Measurements from ENCODE around the gene ACOX3. TPM values are rescaled to one million over a fixed set of nuclear protein-coding genes. Genes with fewer than 3 reads are reported as not detected.
"Not testable (repeated sequence)": the region's sequence is repeated elsewhere in the genome, so short reads cannot be mapped to it uniquely, and the experiment has no call there.

The ACOX3 gene
- polyA plus RNA-seq (2013) = 11.4 TPM

DNA sequence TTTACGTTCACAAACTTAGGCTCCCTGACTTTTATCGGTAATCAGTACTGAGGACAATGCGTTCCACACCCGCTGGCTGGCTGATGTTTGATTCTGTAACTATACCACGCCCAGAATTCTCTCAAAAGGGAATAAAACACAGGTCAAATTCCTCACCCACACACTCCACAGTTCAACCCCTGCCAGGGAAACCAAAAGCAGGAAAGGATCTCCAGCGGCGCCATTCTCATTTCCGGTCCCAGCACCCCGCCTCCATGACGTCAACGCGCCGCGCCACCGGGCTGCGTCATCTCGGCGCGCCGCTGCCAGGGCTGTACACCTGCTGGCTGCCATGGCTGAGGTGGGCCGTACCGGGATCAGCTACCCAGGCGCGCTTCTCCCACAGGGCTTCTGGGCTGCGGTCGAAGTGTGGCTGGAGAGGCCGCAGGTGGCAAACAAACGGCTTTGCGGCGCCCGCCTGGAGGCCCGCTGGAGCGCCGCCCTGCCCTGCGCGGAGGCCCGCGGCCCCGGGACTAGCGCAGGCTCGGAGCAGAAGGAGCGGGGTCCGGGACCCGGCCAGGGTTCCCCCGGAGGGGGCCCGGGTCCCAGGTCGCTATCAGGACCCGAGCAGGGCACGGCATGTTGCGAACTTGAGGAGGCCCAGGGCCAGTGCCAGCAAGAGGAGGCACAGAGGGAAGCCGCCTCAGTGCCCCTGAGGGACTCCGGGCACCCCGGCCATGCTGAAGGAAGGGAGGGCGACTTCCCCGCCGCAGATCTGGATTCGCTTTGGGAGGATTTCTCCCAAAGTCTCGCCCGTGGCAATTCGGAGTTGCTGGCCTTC, at the start of gene ACOX3, which contains the start of gene TRMT44:
ACOX3 (minus strand) TSS at position 232 of the 820 bp plus-strand sequence. CDS start 24,202 bp downstream, outside the sequence.
TRMT44 (plus strand) TSS at position 286 of the 820 bp plus-strand sequence; CDS start at position 332, 46 bp downstream.
- peaks cover 0 to 2% (median 0%) of the 10 kb centered on the region in 5 experiments for H3K9me3 ChIP-seq (ENCODE audit: control extremely low read depth in 1 of 5, control insufficient read depth in 4 of 5, insufficient read depth in 2 of 5, low read depth in 1 of 5, low read length in 4 of 5)
- peak within 1 kb of the TSS; percentile 78 to 100 (median 98) for H3K4me3 ChIP-seq (ENCODE audit: control insufficient read depth in 1 of 7, extremely low read depth in 1 of 7, insufficient read depth in 4 of 7, low read depth in 2 of 7, low read length in 6 of 7)
- peak within 1 kb of the TSS; percentile 95 to 98 for H3K27ac ChIP-seq (ENCODE audit: insufficient read depth in 1 of 2, low read depth in 1 of 2, low read length in 2 of 2, poor library complexity in 1 of 2, severe bottlenecking in 2 of 2)
- peak; percentile 92 to 94 (median 93) for DNase-seq
- ChIA-PET POLR2A (interaction anchor here (1.4 kb wide), 2 partner anchors 12 to 31 kb away, joined by 3 to 4 read pairs; no protein-coding TSS in a partner anchor), CTCF (interaction anchor here (1.0 to 3.0 kb wide), 4 partner anchors 12 to 199 kb away, joined by 3 to 16 read pairs (median 4); no protein-coding TSS in a partner anchor)
- H3K4me1 ChIP-seq (ENCODE audit: control extremely low read depth in 1 of 4, control insufficient read depth in 4 of 4, insufficient read depth in 4 of 4, low read length in 3 of 4) = peaks cover 9 to 40% (median 26%) of the 10 kb centered on the region in 4 experiments
- H3K27me3 ChIP-seq (replicated peaks in 2 of 5; ENCODE audit: control insufficient read depth in 4 of 5, insufficient read depth in 5 of 5, low read length in 4 of 5) = no peaks in the 10 kb centered on the region
- H3K36me3 ChIP-seq (ENCODE audit: control insufficient read depth in 4 of 4, insufficient read depth in 4 of 4, low read length in 3 of 4) = peaks cover 0 to 5% (median 2%) of the 10 kb centered on the region in 4 experiments
- WGBS (ENCODE audit: insufficient coverage) = 0% methylated on average over 58 of the region's 60 CpGs

DNA sequence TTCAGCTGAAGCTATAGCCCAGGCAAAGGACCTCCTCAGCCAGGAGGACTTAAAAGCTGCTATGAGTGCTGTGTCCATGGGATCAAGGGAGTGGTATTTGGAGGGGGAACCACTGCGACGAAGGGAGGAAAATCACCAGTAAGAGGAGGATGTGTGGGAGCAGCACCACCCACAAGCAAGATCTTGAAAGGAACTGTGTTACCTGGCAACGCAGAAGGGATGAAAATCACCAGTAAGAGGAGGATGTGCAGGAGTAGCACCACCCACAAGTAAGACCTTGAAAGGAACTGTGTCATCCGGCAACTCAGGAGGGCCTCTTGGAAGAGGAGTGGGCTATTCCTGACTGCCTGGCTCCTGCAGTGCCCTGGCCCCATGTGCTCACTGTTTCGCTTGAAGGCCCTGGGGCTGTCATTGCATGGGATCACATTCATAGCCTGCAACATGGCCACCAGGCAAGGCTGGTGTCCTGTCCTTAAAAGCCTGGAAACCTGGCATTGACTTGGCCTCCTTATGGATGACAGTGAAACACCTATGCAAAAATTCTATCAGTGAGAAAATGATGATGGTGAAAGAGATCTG, 48.4 kb upstream of the ACOX3 start:
- H3K4me3 ChIP-seq (ENCODE audit: control insufficient read depth in 1 of 7, extremely low read depth in 1 of 7, insufficient read depth in 4 of 7, low read depth in 2 of 7, low read length in 6 of 7) = no peak overlapping the region
- WGBS (ENCODE audit: insufficient coverage) = 98% methylated on average over 5 of the region's 5 CpGs
- no peaks in the 10 kb centered on the region for H3K4me1 ChIP-seq (ENCODE audit: control extremely low read depth in 1 of 4, control insufficient read depth in 4 of 4, insufficient read depth in 4 of 4, low read length in 3 of 4)
- no peak overlapping the region for H3K27ac ChIP-seq (ENCODE audit: insufficient read depth in 1 of 2, low read depth in 1 of 2, low read length in 2 of 2, poor library complexity in 1 of 2, severe bottlenecking in 2 of 2)
- CTCF ChIA-PET = no interaction called here
- no peaks in the 10 kb centered on the region for H3K36me3 ChIP-seq (ENCODE audit: control insufficient read depth in 4 of 4, insufficient read depth in 4 of 4, low read length in 3 of 4)
- no peak for DNase-seq
- POLR2A ChIA-PET = no interaction called here
- H3K9me3 ChIP-seq (ENCODE audit: control extremely low read depth in 1 of 5, control insufficient read depth in 4 of 5, insufficient read depth in 2 of 5, low read depth in 1 of 5, low read length in 4 of 5) = no peaks in the 10 kb centered on the region
- H3K27me3 ChIP-seq (replicated peaks in 2 of 5; ENCODE audit: control insufficient read depth in 4 of 5, insufficient read depth in 5 of 5, low read length in 4 of 5) = no peaks in the 10 kb centered on the region

DNA sequence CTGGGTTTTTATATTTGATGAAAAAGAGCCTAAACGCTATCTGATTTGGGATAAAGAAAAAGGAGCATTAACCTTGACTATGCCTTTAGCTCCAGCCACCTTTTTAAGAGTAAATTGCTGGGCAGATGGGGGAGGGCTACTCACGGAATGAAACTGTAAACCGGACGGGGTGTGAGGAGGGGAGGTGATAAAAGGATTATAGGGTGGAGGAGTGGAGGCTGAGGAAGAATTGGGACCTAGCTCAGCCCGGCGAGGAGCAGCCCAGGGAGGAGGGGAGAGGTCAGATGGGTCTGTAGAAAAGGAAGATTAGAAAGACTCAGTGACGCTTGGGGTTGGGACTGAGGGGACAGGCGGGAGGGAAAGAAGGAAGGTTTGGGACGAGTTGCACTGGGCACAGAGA, 46.1 kb upstream of the ACOX3 start:
- POLR2A ChIA-PET; H3K27me3 ChIP-seq (replicated peaks in 2 of 5; ENCODE audit: control insufficient read depth in 4 of 5, insufficient read depth in 5 of 5, low read length in 4 of 5); H3K9me3 ChIP-seq (ENCODE audit: control extremely low read depth in 1 of 5, control insufficient read depth in 4 of 5, insufficient read depth in 2 of 5, low read depth in 1 of 5, low read length in 4 of 5); H3K4me3 ChIP-seq (ENCODE audit: control insufficient read depth in 1 of 7, extremely low read depth in 1 of 7, insufficient read depth in 4 of 7, low read depth in 2 of 7, low read length in 6 of 7); H3K4me1 ChIP-seq (ENCODE audit: control extremely low read depth in 1 of 4, control insufficient read depth in 4 of 4, insufficient read depth in 4 of 4, low read length in 3 of 4); DNase-seq; H3K27ac ChIP-seq (ENCODE audit: insufficient read depth in 1 of 2, low read depth in 1 of 2, low read length in 2 of 2, poor library complexity in 1 of 2, severe bottlenecking in 2 of 2); CTCF ChIA-PET; H3K36me3 ChIP-seq (ENCODE audit: control insufficient read depth in 4 of 4, insufficient read depth in 4 of 4, low read length in 3 of 4): not testable (repeated sequence)
- 87% methylated on average over 3 of the region's 9 CpGs for WGBS (ENCODE audit: insufficient coverage)

DNA sequence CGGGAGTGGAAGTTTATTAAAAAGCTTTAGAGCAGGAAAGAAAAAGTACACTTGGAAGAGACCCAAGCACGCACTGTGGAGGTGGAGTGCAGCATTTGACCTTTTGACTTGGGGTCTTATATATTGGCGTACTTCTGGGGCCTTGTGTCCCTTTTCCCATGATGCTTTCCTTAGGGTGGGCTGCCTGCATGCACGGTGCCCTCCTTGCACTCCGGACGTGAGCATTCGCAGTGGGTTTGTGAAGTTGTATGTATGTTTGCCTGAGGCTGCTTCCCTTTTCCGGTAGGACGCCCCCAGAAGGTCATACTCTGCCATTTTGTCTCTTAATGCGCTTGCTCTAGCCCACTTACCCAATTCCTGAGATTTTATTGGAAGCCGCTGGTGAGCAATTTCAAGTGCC, 39.7 kb upstream of the ACOX3 start:
- Histone ChIP-seq H3K27ac (ENCODE audit: insufficient read depth in 1 of 2, low read depth in 1 of 2, low read length in 2 of 2, poor library complexity in 1 of 2, severe bottlenecking in 2 of 2) (no peak overlapping the region), H3K9me3 (ENCODE audit: control extremely low read depth in 1 of 5, control insufficient read depth in 4 of 5, insufficient read depth in 2 of 5, low read depth in 1 of 5, low read length in 4 of 5) (no peaks in the 10 kb centered on the region), H3K27me3 (replicated peaks in 2 of 5; ENCODE audit: control insufficient read depth in 4 of 5, insufficient read depth in 5 of 5, low read length in 4 of 5) (no peaks in the 10 kb centered on the region), H3K4me3 (ENCODE audit: control insufficient read depth in 1 of 7, extremely low read depth in 1 of 7, insufficient read depth in 4 of 7, low read depth in 2 of 7, low read length in 6 of 7) (no peak overlapping the region), H3K36me3 (ENCODE audit: control insufficient read depth in 4 of 4, insufficient read depth in 4 of 4, low read length in 3 of 4) (peaks cover 0 to 30% (median 17%) of the 10 kb centered on the region in 4 experiments), H3K4me1 (ENCODE audit: control extremely low read depth in 1 of 4, control insufficient read depth in 4 of 4, insufficient read depth in 4 of 4, low read length in 3 of 4) (no peaks in the 10 kb centered on the region)
- DNase-seq = no peak
- CTCF ChIA-PET = no interaction called here
- WGBS (ENCODE audit: insufficient coverage) = 98% methylated on average over 6 of the region's 11 CpGs
- POLR2A ChIA-PET = no interaction called here

DNA sequence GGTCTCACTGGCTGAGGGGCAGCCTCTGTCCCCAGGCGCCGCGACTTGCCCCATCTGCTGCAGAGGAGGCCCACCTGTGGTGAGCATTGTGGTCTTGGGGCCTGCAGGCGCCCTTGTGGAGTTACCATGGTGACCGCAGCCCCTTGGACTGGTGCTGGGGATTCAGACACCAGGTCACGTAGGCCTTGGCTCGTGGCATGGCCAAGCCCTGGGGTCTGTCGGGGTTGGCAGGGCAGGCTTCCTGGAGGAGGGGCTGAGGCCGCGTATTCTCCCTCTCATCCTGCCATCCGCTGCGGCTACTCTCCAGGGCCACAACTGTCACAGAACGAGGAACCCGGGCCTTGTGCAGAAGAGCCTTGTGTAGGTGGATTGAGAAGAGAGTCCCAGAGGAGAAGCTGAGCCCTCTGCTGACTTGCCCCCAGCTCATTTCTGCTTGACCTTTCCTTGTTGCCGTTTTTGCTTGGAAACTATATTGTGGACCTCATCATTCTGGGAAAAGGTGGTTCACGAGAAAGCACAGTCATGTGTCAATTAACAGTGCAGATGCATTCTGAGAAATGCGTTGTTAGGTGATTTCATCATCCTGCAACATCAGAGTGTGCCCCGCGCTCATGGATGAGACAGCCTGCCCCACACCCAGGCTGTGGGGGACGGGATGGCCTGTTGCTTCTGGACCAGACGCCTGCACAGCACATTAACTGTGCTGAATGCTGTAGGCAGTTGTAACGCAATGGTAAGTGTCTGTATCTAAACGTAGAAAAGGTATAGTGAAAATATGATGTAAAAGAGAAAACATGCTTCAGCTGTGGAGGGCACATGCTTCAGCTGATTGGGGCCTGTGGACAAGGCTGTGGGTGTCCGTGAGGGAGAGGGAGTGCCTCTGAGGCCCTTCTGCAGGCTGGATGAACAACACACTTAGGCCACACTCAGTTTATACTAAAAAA, 38.5 kb upstream of the ACOX3 start:
- WGBS (ENCODE audit: insufficient coverage) = 97% methylated on average over 21 of the region's 24 CpGs
- Histone ChIP-seq H3K36me3 (ENCODE audit: control insufficient read depth in 4 of 4, insufficient read depth in 4 of 4, low read length in 3 of 4) (peaks cover 0 to 35% (median 17%) of the 10 kb centered on the region in 4 experiments), H3K27ac (ENCODE audit: insufficient read depth in 1 of 2, low read depth in 1 of 2, low read length in 2 of 2, poor library complexity in 1 of 2, severe bottlenecking in 2 of 2) (no peak overlapping the region), H3K9me3 (ENCODE audit: control extremely low read depth in 1 of 5, control insufficient read depth in 4 of 5, insufficient read depth in 2 of 5, low read depth in 1 of 5, low read length in 4 of 5) (no peaks in the 10 kb centered on the region), H3K4me3 (ENCODE audit: control insufficient read depth in 1 of 7, extremely low read depth in 1 of 7, insufficient read depth in 4 of 7, low read depth in 2 of 7, low read length in 6 of 7) (no peak overlapping the region), H3K27me3 (replicated peaks in 2 of 5; ENCODE audit: control insufficient read depth in 4 of 5, insufficient read depth in 5 of 5, low read length in 4 of 5) (no peaks in the 10 kb centered on the region), H3K4me1 (ENCODE audit: control extremely low read depth in 1 of 4, control insufficient read depth in 4 of 4, insufficient read depth in 4 of 4, low read length in 3 of 4) (no peaks in the 10 kb centered on the region)
- ChIA-PET CTCF (interaction anchor here (1.6 kb wide), 1 partner anchor 10 kb away, joined by 3 read pairs; no protein-coding TSS in a partner anchor), POLR2A (no interaction called here)
- no peak for DNase-seq

GRCh38 chr4:8478371-8478770, 37.8 kb upstream of the ACOX3 start:
- no peak overlapping the region for H3K4me3 ChIP-seq (ENCODE audit: control insufficient read depth in 1 of 7, extremely low read depth in 1 of 7, insufficient read depth in 4 of 7, low read depth in 2 of 7, low read length in 6 of 7)
- no peaks in the 10 kb centered on the region for H3K27me3 ChIP-seq (replicated peaks in 2 of 5; ENCODE audit: control insufficient read depth in 4 of 5, insufficient read depth in 5 of 5, low read length in 4 of 5)
- no peaks in the 10 kb centered on the region for H3K4me1 ChIP-seq (ENCODE audit: control extremely low read depth in 1 of 4, control insufficient read depth in 4 of 4, insufficient read depth in 4 of 4, low read length in 3 of 4)
- 100% methylated on average over 7 of the region's 9 CpGs for WGBS (ENCODE audit: insufficient coverage)
- peaks cover 0 to 35% (median 17%) of the 10 kb centered on the region in 4 experiments for H3K36me3 ChIP-seq (ENCODE audit: control insufficient read depth in 4 of 4, insufficient read depth in 4 of 4, low read length in 3 of 4)
- no peaks in the 10 kb centered on the region for H3K9me3 ChIP-seq (ENCODE audit: control extremely low read depth in 1 of 5, control insufficient read depth in 4 of 5, insufficient read depth in 2 of 5, low read depth in 1 of 5, low read length in 4 of 5)
- ChIA-PET CTCF (interaction anchor here (1.6 kb wide), 1 partner anchor 9 kb away, joined by 3 read pairs; no protein-coding TSS in a partner anchor), POLR2A (interaction anchor here (1.0 kb wide), 1 partner anchor 12 kb away, joined by 3 read pairs; no protein-coding TSS in a partner anchor)
- DNase-seq = no peak
- no peak overlapping the region for H3K27ac ChIP-seq (ENCODE audit: insufficient read depth in 1 of 2, low read depth in 1 of 2, low read length in 2 of 2, poor library complexity in 1 of 2, severe bottlenecking in 2 of 2)
